Hepatocyte (in vitro differentiated cells): Measurements from ENCODE around the gene PRMT7. TPM values are rescaled to one million over a fixed set of nuclear protein-coding genes. Genes with fewer than 3 reads are reported as not detected.

Experiments used
- DNase-seq: peaks from one replicate; pipeline ENCODE4 v3.0.0-alpha.2; 2016; ENCODE audit warnings: low spot score
- H2AFZ ChIP-seq: fragments of 200-600 bp; sonication (generic); 2 replicates; pipeline ENCODE4 v1.6.0; 2016; ENCODE audit warnings: antibody characterized with exemption, mild to moderate bottlenecking
- H3K27ac ChIP-seq: fragments of 200-600 bp; sonication (generic); 2 replicates; pipeline ENCODE4 v1.5.1; 2016; ENCODE audit warnings: mild to moderate bottlenecking
- H3K27me3 ChIP-seq: fragments of 200-600 bp; sonication (generic); 2 replicates; pipeline ENCODE4 v1.6.1; 2016
- H3K36me3 ChIP-seq: fragments of 200-600 bp; sonication (generic); replicated peaks from 2 replicates; pipeline ENCODE4 v1.5.1; 2016; ENCODE audit warnings: low read depth; ENCODE audit not compliant: insufficient read depth
- H3K4me1 ChIP-seq: fragments of 200-600 bp; sonication (generic); 2 replicates; pipeline ENCODE4 v1.5.1; 2016; ENCODE audit warnings: mild to moderate bottlenecking, moderate library complexity; ENCODE audit not compliant: insufficient read depth
- H3K4me2 ChIP-seq: fragments of 200-600 bp; sonication (generic); 2 replicates; pipeline ENCODE4 v1.6.0; 2016
- H3K4me3 ChIP-seq: fragments of 200-600 bp; sonication (generic); 2 replicates; pipeline ENCODE4 v1.5.1; 2016; ENCODE audit warnings: mild to moderate bottlenecking
- H3K79me2 ChIP-seq: fragments of 200-600 bp; sonication (generic); 2 replicates; pipeline ENCODE4 v1.6.0; 2017; ENCODE audit warnings: mild to moderate bottlenecking
- H3K9me2 ChIP-seq: fragments of 200-600 bp; sonication (generic); replicated peaks from 2 replicates; pipeline ENCODE4 v1.6.0; 2017; ENCODE audit warnings: mild to moderate bottlenecking; ENCODE audit not compliant: insufficient read depth
- H3K9me3 ChIP-seq: fragments of 200-600 bp; sonication (generic); 2 replicates; pipeline ENCODE4 v1.5.1; 2016; ENCODE audit warnings: low read depth, mild to moderate bottlenecking
- H4K20me1 ChIP-seq: fragments of 200-600 bp; sonication (generic); 2 replicates; pipeline ENCODE4 v1.6.0; 2016; ENCODE audit warnings: mild to moderate bottlenecking; ENCODE audit not compliant: insufficient read depth, poor library complexity, severe bottlenecking
- EZH2 ChIP-seq: fragments of 200-600 bp; sonication (generic); IDR thresholded peaks from 2 replicates; pipeline ENCODE4 v1.6.1; 2016; ENCODE audit warnings: antibody characterized with exemption, mild to moderate bottlenecking, borderline replicate concordance
- EZH2phosphoT487 ChIP-seq: fragments of 200-600 bp; sonication (generic); IDR thresholded peaks from one replicate; pipeline ENCODE4 v1.6.1; 2018; ENCODE audit warnings: antibody characterized with exemption, mild to moderate bottlenecking, low read depth, moderate library complexity; ENCODE audit not compliant: unreplicated experiment, severe bottlenecking
- WGBS: methylation state at CpG from one replicate; pipeline ENCODE4 v1.1.6; 2016; ENCODE audit warnings: low lambda C conversion rate; ENCODE audit errors: missing lambda C conversion rate; 5-methylcytosine and 5-hydroxymethylcytosine counted together
- polyA plus RNA-seq: library from polyadenylated mRNA; unstranded; fragments of >200 nt; fragmentation: Nextera tagmentation; extraction: Ambion mirVana; gene quantifications from 2 replicates; pipeline ENCODE4 v1.2.1, GENCODE V29; 2016
- total RNA-seq: library from RNA; depleted of rRNA; stranded (reverse); fragments of >200 nt; gene quantifications from 2 replicates; pipeline ENCODE4 v1.2.3, GENCODE V29; 2014
- TF ChIP-seq, protein P1 (sequence below): fragments of 200-600 bp; sonication (generic); IDR thresholded peaks from 2 replicates; pipeline ENCODE4 v1.5.1; 2016; ENCODE audit warnings: antibody characterized with exemption, mild to moderate bottlenecking; ENCODE audit not compliant: poor library complexity

PRMT7 gene
- total and polyA plus RNA-seq, 2 experiments from 2014 or later: 41.1 to 43.6 TPM

DNA sequence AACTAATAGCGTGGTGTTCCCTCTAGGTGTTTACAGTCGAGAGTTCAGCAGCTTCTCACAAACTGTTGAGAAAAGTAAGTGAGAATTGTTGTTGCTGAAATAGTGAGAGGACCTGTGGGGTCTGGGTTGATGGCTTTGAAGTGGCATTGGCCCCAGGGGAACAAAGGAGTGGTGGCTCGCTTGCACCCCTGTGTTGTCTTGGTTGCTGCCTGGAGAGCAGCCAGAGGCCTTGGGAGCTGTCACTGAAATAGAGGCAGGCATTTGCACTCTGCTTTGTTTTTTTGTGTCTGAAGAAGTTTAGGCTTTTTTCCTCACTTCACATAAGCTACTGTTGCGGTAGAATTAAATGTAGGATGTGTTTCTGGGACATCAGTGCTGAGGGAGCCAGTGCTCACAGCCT lies 36.8 kb downstream of the PRMT7 start:
- Histone ChIP-seq H3K27ac (no peak overlapping the region), H3K27me3 (no peaks in the 10 kb centered on the region), H3K9me3 (no peaks in the 10 kb centered on the region), H3K4me2 (no peak overlapping the region), H2AFZ (no peak overlapping the region), H3K79me2 (peaks cover 3% of the 10 kb centered on the region), H3K4me1 (peaks cover 9% of the 10 kb centered on the region), H3K36me3 (no peaks in the 10 kb centered on the region), H4K20me1 (no peaks in the 10 kb centered on the region), H3K4me3 (no peak overlapping the region), H3K9me2 (no peaks in the 10 kb centered on the region)
- TF ChIP-seq, protein P1, sequence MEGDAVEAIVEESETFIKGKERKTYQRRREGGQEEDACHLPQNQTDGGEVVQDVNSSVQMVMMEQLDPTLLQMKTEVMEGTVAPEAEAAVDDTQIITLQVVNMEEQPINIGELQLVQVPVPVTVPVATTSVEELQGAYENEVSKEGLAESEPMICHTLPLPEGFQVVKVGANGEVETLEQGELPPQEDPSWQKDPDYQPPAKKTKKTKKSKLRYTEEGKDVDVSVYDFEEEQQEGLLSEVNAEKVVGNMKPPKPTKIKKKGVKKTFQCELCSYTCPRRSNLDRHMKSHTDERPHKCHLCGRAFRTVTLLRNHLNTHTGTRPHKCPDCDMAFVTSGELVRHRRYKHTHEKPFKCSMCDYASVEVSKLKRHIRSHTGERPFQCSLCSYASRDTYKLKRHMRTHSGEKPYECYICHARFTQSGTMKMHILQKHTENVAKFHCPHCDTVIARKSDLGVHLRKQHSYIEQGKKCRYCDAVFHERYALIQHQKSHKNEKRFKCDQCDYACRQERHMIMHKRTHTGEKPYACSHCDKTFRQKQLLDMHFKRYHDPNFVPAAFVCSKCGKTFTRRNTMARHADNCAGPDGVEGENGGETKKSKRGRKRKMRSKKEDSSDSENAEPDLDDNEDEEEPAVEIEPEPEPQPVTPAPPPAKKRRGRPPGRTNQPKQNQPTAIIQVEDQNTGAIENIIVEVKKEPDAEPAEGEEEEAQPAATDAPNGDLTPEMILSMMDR: no peak
- TF ChIP-seq EZH2phosphoT487 (no peak), EZH2 (no peak)
- 86% methylated on average over 4 of the region's 4 CpGs for WGBS
- DNase-seq: no peak

DNA sequence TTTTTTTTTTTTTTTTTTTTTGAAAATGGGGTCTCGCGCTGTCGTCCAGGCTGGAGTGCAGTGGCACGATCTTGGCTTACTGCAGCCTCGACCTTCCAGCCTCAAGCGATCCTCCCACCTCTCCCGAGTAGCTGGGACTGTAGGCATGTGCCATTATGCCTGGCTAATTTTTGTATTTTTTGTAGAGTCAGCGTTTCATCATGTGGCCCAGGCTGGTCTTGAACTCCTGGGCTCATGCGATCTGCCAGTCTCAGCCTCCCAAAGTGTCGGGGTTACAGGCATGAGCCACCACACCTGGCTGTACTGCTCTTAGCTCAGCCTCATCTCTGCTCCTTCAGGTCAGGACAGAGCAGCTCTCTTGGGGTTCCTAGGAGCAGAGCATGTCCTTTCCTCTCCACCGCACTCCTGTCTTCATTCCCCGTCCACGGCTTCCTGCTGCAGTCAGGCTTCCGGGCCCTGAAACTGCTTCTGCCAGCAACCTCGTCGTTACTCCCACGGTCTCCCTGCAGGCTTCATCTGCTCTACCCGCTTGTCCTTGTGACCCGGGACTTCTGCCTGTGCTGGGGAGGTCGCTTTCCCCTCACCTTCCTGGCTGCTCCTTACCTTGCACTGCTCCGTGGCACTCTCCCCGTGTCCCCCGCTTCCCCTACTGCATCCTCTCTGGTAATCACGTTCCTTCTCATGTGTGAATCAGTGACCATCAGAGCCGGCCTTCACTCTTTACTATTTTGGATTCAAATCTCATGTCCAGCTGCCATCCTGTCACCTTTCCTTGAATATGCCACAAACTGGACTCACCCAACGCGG lies 38.0 kb downstream of the PRMT7 start:
- no peak overlapping the region for H2AFZ ChIP-seq
- H3K4me1 ChIP-seq: peaks cover 9% of the 10 kb centered on the region
- H3K4me3 ChIP-seq: no peak overlapping the region
- peaks cover 3% of the 10 kb centered on the region for H3K79me2 ChIP-seq
- H3K27ac ChIP-seq: no peak overlapping the region
- H3K4me2 ChIP-seq: no peak overlapping the region
- H3K9me3 ChIP-seq: no peaks in the 10 kb centered on the region
- no peak for TF ChIP-seq EZH2
- TF ChIP-seq, protein P1: no peak
- TF ChIP-seq EZH2phosphoT487: no peak
- DNase-seq: no peak
- no peaks in the 10 kb centered on the region for H4K20me1 ChIP-seq
- 92% methylated on average over 27 of the region's 27 CpGs for WGBS
- H3K36me3 ChIP-seq: no peaks in the 10 kb centered on the region
- no peaks in the 10 kb centered on the region for H3K27me3 ChIP-seq
- no peaks in the 10 kb centered on the region for H3K9me2 ChIP-seq

DNA sequence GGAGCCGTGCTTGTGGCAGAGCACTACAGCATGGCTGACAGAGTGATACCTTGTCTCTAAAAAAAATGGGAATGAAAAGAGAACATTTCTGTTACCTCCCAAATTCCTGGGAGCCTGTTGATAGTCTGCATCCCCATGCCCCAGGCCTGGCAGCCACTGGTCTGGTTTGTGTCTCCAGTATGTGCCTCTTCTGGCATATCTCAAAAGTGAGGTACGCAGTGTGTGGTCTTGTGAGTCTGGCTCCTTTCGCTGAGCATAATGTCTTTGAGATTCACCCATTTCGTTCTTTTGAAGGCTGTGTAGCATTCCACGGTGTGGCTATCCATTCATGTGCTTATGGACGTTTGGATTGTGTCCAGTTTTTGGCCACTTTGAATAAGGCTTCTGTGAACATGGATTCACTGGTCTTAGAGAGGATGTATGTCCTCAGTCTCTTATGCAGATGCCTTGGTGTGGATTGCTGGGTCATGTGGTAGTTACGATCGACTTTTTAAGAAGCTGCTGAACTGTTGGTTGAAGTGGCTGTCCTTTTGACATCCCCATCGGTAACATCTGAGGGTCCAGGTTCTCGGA lies 39.1 kb downstream of the PRMT7 start:
- Histone ChIP-seq H3K9me2 (no peaks in the 10 kb centered on the region), H3K79me2 (peaks cover 3% of the 10 kb centered on the region), H3K4me1 (peaks cover 9% of the 10 kb centered on the region), H3K27me3 (no peaks in the 10 kb centered on the region), H4K20me1 (no peaks in the 10 kb centered on the region), H3K9me3 (no peaks in the 10 kb centered on the region), H2AFZ (no peak overlapping the region), H3K4me2 (no peak overlapping the region), H3K36me3 (no peaks in the 10 kb centered on the region), H3K4me3 (no peak overlapping the region), H3K27ac (no peak overlapping the region)
- DNase-seq: no peak
- TF ChIP-seq EZH2phosphoT487: no peak
- no peak for TF ChIP-seq EZH2
- TF ChIP-seq, protein P1: no peak
- WGBS: 75% methylated on average over 10 of the region's 10 CpGs
